ENCODE data around the gene SORCS2.

SORCS2 gene

DNA sequence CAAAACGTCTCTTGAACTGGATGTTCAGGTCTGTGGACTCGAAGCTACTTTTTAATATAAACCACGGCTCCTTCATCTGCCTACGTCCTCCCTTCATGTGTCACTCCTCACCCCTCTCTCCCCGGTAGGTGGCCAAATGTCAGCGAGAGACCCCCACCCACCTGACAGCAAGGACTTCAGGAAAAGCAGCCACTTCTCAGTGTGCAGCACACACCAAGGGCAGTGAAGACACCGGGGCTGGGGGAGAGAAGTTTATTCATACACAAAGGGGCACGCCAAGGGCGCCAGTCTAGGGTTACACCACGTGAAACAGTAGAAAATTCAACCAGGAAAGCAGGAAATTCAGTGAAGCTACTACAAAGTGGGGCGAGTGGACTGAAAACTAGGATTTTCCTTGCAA is 566.1 kb downstream of the SORCS2 start (continued):
- TF ChIP-seq, protein P1, sequence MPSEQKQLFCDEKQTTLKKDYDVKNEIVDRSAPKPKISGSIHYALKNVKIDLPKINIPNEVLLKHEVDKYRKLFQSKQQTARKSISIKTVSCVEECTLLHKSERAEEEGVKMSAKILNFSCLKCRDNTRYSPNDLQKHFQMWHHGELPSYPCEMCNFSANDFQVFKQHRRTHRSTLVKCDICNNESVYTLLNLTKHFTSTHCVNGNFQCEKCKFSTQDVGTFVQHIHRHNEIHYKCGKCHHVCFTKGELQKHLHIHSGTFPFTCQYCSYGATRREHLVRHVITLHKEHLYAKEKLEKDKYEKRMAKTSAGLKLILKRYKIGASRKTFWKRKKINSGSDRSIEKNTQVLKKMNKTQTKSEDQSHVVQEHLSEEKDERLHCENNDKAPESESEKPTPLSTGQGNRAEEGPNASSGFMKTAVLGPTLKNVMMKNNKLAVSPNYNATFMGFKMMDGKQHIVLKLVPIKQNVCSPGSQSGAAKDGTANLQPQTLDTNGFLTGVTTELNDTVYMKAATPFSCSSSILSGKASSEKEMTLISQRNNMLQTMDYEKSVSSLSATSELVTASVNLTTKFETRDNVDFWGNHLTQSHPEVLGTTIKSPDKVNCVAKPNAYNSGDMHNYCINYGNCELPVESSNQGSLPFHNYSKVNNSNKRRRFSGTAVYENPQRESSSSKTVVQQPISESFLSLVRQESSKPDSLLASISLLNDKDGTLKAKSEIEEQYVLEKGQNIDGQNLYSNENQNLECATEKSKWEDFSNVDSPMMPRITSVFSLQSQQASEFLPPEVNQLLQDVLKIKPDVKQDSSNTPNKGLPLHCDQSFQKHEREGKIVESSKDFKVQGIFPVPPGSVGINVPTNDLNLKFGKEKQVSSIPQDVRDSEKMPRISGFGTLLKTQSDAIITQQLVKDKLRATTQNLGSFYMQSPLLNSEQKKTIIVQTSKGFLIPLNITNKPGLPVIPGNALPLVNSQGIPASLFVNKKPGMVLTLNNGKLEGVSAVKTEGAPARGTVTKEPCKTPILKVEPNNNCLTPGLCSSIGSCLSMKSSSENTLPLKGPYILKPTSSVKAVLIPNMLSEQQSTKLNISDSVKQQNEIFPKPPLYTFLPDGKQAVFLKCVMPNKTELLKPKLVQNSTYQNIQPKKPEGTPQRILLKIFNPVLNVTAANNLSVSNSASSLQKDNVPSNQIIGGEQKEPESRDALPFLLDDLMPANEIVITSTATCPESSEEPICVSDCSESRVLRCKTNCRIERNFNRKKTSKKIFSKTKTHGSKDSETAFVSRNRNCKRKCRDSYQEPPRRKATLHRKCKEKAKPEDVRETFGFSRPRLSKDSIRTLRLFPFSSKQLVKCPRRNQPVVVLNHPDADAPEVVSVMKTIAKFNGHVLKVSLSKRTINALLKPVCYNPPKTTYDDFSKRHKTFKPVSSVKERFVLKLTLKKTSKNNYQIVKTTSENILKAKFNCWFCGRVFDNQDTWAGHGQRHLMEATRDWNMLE (tag by site-specific recombination; conservative IDR thresholded peaks at IDR 0.05; ENCODE audit: low read depth): no peak
- TF ChIP-seq ZNF292 (tag by site-specific recombination; IDR thresholded peaks at IDR 0.05; ENCODE audit: borderline replicate concordance, low read depth): no peak
- TF ChIP-seq SP2 (tag by site-specific recombination; IDR thresholded peaks at IDR 0.05): no peak

DNA sequence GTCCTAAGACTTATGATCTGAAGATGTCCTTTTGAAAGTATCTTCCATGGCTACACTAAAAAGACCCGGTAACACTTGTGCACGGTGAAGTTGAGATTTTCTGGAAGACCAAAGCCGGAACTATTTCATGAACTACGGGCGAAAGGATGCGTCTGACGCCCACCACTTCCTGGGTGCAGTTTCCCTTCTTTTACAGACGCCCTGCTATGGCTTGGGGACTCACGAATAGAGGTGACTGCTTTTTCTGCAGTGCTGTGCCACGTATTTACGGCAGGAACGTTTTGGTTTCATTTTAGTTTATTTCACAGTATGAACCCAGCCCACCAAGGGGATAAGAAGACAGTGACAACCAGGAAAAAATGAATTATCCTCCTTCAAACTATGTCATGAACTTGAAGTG is 566.9 kb downstream of the SORCS2 start:
- no peak overlapping the region for H3K4me3 ChIP-seq (ENCODE audit: low read depth, low read length)
- no peak overlapping the region for H3K27ac ChIP-seq (ENCODE audit: extremely low read depth, low read depth, low read length)
- POLR2A ChIA-PET: no interaction called here
- CTCF ChIA-PET: interaction anchor here (0.6 to 1.4 kb wide), 4 partner anchors 8 to 63 kb away, joined by 3 to 6 read pairs (median 4); no protein-coding TSS in a partner anchor
- peaks cover 0 to 2% of the 10 kb centered on the region in 2 experiments; a peak in 1 of 3 replicates for H3K36me3 ChIP-seq (ENCODE audit: control insufficient read depth in 2 of 2, insufficient read depth in 1 of 2, low read length in 2 of 2)
- no peak for TF ChIP-seq BCL11B (tag by site-specific recombination; IDR thresholded peaks at IDR 0.05; ENCODE audit: low read depth)
- TF ChIP-seq ZFP69B (tag by site-specific recombination; IDR thresholded peaks at IDR 0.05): no peak
- TF ChIP-seq ZNF221 (tag by site-specific recombination; IDR thresholded peaks at IDR 0.05; ENCODE audit: borderline replicate concordance): no peak
- TF ChIP-seq ZNF146 (tag by site-specific recombination; IDR thresholded peaks at IDR 0.05): no peak
- TF ChIP-seq BCL11A (tag by site-specific recombination; IDR thresholded peaks at IDR 0.05; ENCODE audit: low read depth): no peak
- no peak for TF ChIP-seq ZNF624 (tag by site-specific recombination; IDR thresholded peaks at IDR 0.05)
- TF ChIP-seq, protein P2, sequence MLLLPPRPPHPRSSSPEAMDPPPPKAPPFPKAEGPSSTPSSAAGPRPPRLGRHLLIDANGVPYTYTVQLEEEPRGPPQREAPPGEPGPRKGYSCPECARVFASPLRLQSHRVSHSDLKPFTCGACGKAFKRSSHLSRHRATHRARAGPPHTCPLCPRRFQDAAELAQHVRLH (tag by site-specific recombination; IDR thresholded peaks at IDR 0.05): no peak
- TF ChIP-seq ZBTB21 (tag by site-specific recombination; IDR thresholded peaks at IDR 0.05): no peak
- no peak for TF ChIP-seq ZNF830 (tag by site-specific recombination; IDR thresholded peaks at IDR 0.05; ENCODE audit: low read depth)
- TF ChIP-seq MZF1 (tag by site-specific recombination; IDR thresholded peaks at IDR 0.05; ENCODE audit: borderline replicate concordance): no peak
- TF ChIP-seq ZNF843 (tag by site-specific recombination; IDR thresholded peaks at IDR 0.05): no peak
- TF ChIP-seq ZNF121 (tag by site-specific recombination; IDR thresholded peaks at IDR 0.05): no peak
- H3K4me1 ChIP-seq (ENCODE audit: control insufficient read depth, insufficient read depth, low read length): no peaks in the 10 kb centered on the region; the same call in 1 of the 2 replicates
- no peaks in the 10 kb centered on the region for H3K9me3 ChIP-seq (ENCODE audit: control insufficient read depth, insufficient read depth, low read depth, low read length)

DNA sequence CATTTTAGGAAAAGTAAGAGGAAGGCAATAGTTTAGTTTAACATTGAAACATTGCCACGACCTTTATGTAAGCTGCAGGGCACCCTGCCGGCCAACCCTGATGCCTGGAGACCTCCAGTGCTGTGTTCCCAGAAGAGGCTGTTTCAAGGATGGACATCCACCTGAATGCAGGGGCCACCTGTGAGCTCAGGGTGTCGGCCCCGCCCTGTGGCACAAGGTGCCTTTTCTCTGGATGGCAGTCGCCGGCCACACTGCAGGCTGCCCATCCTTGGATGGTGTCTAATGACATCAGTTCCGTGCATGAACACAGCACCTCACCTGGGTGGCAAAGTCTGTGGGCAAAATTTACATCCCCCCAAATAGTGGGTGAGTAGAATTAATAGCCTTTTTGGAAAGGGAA is 567.3 kb downstream of the SORCS2 start:
- TF ChIP-seq ZNF202 (tag by site-specific recombination; IDR thresholded peaks at IDR 0.05; ENCODE audit: borderline replicate concordance): no peak
- TF ChIP-seq GLIS1 (tag by site-specific recombination; IDR thresholded peaks at IDR 0.05): no peak
- H3K36me3 ChIP-seq (ENCODE audit: control insufficient read depth in 2 of 2, insufficient read depth in 1 of 2, low read length in 2 of 2): peaks cover 0 to 2% of the 10 kb centered on the region in 2 experiments; a peak in 1 of 3 replicates
- CTCF ChIA-PET: interaction anchor here (0.6 to 1.2 kb wide), 3 partner anchors 8 to 178 kb away, joined by 3 to 4 read pairs (median 3); no protein-coding TSS in a partner anchor

More for the DNA sequence above, 567.3 kb downstream of the SORCS2 start:
- Histone ChIP-seq H3K4me1 (ENCODE audit: control insufficient read depth, insufficient read depth, low read length) (no peaks in the 10 kb centered on the region; the same call in 1 of the 2 replicates), H3K4me3 (ENCODE audit: low read depth, low read length) (no peak overlapping the region), H3K9me3 (ENCODE audit: control insufficient read depth, insufficient read depth, low read depth, low read length) (no peaks in the 10 kb centered on the region), H3K27ac (ENCODE audit: extremely low read depth, low read depth, low read length) (no peak overlapping the region)
- POLR2A ChIA-PET: no interaction called here

All from HEK293 (cell line).